Panc1 (cell line): ENCODE results near the gene GRAMD4. TPM values are rescaled to one million over a fixed set of nuclear protein-coding genes. Genes with fewer than 3 reads are reported as not detected.

Source experiments
- ATAC-seq: fragments of 200-7000 bp; cut with Tn5 transposase; 2 replicates; pipeline ENCODE4 v1.9.1; 2020; ENCODE audit warnings: mild to moderate bottlenecking, moderate library complexity
- BruUV-seq: library from RNA; stranded (reverse); fragments of 400-500 nt; replicated peaks from 2 replicates; lab custom pipeline; 2021; lab: Mats Ljungman, UMichigan
- CTCF ChIA-PET: fragments of 300-600 bp; sonication (Branson Sonifier 250); formaldehyde crosslinking; loops from one replicate; lab custom pipeline; 2022; ENCODE audit warnings: antibody characterized with exemption; lab: Charles Lee
- POLR2A ChIA-PET: fragments of 300-600 bp; sonication (Branson Sonifier 250); formaldehyde crosslinking; loops from one replicate; lab custom pipeline; 2022; ENCODE audit warnings: antibody characterized with exemption; lab: Charles Lee
- DNase-seq: peaks from one replicate; pipeline ENCODE4 v3.0.0-alpha.2; 2010; ENCODE audit warnings: low read depth, low spot score
- H3K27ac ChIP-seq: 2 replicates; pipeline ENCODE4 v1.5.1; 2011; ENCODE audit warnings: mild to moderate bottlenecking, low read length, inconsistent platforms
- H3K27me3 ChIP-seq: fragments of 200-500 bp; sonication (Bioruptor generic); 2 replicates; pipeline ENCODE4 v1.6.0; 2014; ENCODE audit warnings: low read length, inconsistent platforms; ENCODE audit not compliant: control insufficient read depth, insufficient read depth
- H3K36me3 ChIP-seq: fragments of 200-500 bp; sonication (Bioruptor generic); 2 replicates; pipeline ENCODE4 v1.5.1; 2014; ENCODE audit warnings: inconsistent platforms, mild to moderate bottlenecking, low read length, moderate library complexity; ENCODE audit not compliant: control insufficient read depth, insufficient read depth
- H3K4me1 ChIP-seq: 2 replicates; pipeline ENCODE4 v1.5.1; 2011; ENCODE audit warnings: inconsistent platforms, mild to moderate bottlenecking, low read length, moderate library complexity; ENCODE audit not compliant: control insufficient read depth, insufficient read depth
- H3K4me3 ChIP-seq, 2 experiments: 2 replicates each; pipeline ENCODE4 v1.5.1; 2011 to 2012; ENCODE audit warnings: low read depth in 2 of 2, low read length in 2 of 2, mild to moderate bottlenecking in 2 of 2, inconsistent platforms in 1 of 2, moderate library complexity in 1 of 2
- H3K9me3 ChIP-seq: fragments of 200-500 bp; sonication (Bioruptor generic); 2 replicates; pipeline ENCODE4 v1.5.1; 2014; ENCODE audit warnings: low read depth, mild to moderate bottlenecking, inconsistent platforms, low read length, moderate library complexity; ENCODE audit not compliant: control insufficient read depth, insufficient read depth
- POLR2AphosphoS5 ChIP-seq: IDR thresholded peaks from 2 replicates; pipeline ENCODE4 v1.6.1; 2012; ENCODE audit warnings: mild to moderate bottlenecking, low read depth, low read length, moderate library complexity
- SIN3A ChIP-seq: IDR thresholded peaks from 2 replicates; pipeline ENCODE4 v1.6.1; 2012; ENCODE audit warnings: low read depth, mild to moderate bottlenecking, low read length, moderate library complexity, borderline replicate concordance; ENCODE audit not compliant: insufficient read depth
- TCF7L2 ChIP-seq: IDR thresholded peaks from 2 replicates; pipeline ENCODE4 v1.6.1; 2011; ENCODE audit warnings: mild to moderate bottlenecking, low read depth, low read length, inconsistent platforms
- in situ Hi-C: cut with HindIII; loops from 2 replicates; pipeline ENCODE4 v1.10.0; 2016; ENCODE audit warnings: low sequenced_read_pairs, low pct_unique_long_range_greater_than_20kb
- intact Hi-C: fragments of 100-400 bp; cut with micrococcal nuclease; formaldehyde crosslinking; loops from one replicate; pipeline ENCODE4 v1.10.0; 2022; ENCODE audit not compliant: unreplicated experiment
- total RNA-seq: library from RNA; stranded (reverse); gene quantifications from one replicate; pipeline ENCODE4 v1.2.1, GENCODE V29; 2021; ENCODE audit not compliant: unreplicated experiment
- TF ChIP-seq, protein P1 (sequence below): fragments of 450-650 bp; IDR thresholded peaks from 2 replicates; pipeline ENCODE4 v1.5.1; 2017; ENCODE audit warnings: mild to moderate bottlenecking
- TF ChIP-seq, protein P2 (sequence below), 2 experiments: IDR thresholded peaks; 2 replicates each; pipeline ENCODE4 v1.6.1; 2011 to 2012; ENCODE audit warnings: low read depth in 2 of 2, control low read depth in 1 of 2, low read length in 1 of 2, mild to moderate bottlenecking in 1 of 2, moderate library complexity in 1 of 2; ENCODE audit not compliant: insufficient read depth in 1 of 2

The GRAMD4 gene
- total RNA-seq, 1 experiment from 2014 or later, result 30.8 TPM

DNA sequence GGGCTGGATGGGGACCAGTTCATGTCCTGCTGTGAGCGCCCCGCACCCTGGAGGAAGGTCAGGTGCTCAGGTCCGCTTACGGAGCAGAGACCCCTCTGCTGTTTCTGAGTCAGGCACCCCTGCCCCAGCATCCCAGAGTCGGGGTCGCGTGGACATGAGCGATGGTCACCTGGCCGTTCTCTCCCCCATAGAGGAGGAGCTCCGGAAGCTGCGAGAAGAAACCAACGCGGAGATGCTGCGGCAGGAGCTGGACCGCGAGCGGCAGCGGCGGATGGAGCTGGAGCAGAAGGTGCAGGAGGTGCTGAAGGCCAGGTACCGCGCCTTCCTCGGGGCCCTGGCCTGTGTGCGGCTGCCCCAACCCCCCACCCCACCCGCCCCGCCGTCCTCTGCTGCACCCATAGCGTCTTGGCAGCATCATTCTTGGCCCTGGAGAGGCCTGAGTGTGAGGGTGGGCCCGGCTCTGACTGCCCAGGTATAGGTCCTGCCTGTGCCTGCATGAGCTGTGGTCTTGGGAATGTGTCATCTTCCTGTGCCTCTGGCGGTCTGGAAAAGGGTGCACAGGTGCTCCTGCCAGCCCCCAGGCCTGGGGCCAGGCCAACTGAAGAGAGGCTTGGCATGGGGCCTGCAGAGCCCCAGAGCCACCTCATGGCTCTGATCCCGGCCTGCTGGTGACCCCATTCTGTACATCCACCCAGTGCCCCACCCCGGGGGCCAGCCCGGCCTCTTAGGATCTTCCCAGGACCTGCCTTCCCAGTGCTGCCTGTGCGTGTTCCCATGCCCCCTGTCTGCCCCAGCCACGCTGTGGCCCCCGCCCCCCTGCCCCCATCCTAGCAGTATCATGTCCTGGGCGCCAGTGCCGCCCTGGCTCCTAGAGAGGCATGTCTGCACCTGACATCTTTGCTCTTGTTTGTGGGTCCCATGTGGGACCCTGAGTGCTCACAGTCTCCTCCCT is 38.1 kb downstream of the GRAMD4 start:
- in situ Hi-C loops, result no loop called here
- ATAC-seq, result no peak
- H3K4me3 ChIP-seq, result no peak overlapping the region
- H3K27ac ChIP-seq, result no peak overlapping the region
- no peaks in the 10 kb centered on the region for H3K27me3 ChIP-seq
- H3K36me3 ChIP-seq, result no peaks in the 10 kb centered on the region
- intact Hi-C loops, result no loop called here
- ChIA-PET POLR2A (no interaction called here), CTCF (no interaction called here)
- no peaks in the 10 kb centered on the region for H3K4me1 ChIP-seq
- TF ChIP-seq TCF7L2 (no peak), POLR2AphosphoS5 (no peak), SIN3A (no peak)
- TF ChIP-seq, protein P1, sequence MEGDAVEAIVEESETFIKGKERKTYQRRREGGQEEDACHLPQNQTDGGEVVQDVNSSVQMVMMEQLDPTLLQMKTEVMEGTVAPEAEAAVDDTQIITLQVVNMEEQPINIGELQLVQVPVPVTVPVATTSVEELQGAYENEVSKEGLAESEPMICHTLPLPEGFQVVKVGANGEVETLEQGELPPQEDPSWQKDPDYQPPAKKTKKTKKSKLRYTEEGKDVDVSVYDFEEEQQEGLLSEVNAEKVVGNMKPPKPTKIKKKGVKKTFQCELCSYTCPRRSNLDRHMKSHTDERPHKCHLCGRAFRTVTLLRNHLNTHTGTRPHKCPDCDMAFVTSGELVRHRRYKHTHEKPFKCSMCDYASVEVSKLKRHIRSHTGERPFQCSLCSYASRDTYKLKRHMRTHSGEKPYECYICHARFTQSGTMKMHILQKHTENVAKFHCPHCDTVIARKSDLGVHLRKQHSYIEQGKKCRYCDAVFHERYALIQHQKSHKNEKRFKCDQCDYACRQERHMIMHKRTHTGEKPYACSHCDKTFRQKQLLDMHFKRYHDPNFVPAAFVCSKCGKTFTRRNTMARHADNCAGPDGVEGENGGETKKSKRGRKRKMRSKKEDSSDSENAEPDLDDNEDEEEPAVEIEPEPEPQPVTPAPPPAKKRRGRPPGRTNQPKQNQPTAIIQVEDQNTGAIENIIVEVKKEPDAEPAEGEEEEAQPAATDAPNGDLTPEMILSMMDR, result no peak
- TF ChIP-seq, protein P2, sequence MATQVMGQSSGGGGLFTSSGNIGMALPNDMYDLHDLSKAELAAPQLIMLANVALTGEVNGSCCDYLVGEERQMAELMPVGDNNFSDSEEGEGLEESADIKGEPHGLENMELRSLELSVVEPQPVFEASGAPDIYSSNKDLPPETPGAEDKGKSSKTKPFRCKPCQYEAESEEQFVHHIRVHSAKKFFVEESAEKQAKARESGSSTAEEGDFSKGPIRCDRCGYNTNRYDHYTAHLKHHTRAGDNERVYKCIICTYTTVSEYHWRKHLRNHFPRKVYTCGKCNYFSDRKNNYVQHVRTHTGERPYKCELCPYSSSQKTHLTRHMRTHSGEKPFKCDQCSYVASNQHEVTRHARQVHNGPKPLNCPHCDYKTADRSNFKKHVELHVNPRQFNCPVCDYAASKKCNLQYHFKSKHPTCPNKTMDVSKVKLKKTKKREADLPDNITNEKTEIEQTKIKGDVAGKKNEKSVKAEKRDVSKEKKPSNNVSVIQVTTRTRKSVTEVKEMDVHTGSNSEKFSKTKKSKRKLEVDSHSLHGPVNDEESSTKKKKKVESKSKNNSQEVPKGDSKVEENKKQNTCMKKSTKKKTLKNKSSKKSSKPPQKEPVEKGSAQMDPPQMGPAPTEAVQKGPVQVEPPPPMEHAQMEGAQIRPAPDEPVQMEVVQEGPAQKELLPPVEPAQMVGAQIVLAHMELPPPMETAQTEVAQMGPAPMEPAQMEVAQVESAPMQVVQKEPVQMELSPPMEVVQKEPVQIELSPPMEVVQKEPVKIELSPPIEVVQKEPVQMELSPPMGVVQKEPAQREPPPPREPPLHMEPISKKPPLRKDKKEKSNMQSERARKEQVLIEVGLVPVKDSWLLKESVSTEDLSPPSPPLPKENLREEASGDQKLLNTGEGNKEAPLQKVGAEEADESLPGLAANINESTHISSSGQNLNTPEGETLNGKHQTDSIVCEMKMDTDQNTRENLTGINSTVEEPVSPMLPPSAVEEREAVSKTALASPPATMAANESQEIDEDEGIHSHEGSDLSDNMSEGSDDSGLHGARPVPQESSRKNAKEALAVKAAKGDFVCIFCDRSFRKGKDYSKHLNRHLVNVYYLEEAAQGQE (IDR thresholded peaks at IDR 0.05; ENCODE audit: insufficient read depth in 1 of 2, low read depth in 2 of 2, low read length in 1 of 2), result no peak
- DNase-seq, result no peak
- BruUV-seq, result no TSS peak
- H3K9me3 ChIP-seq, result no peaks in the 10 kb centered on the region

DNA sequence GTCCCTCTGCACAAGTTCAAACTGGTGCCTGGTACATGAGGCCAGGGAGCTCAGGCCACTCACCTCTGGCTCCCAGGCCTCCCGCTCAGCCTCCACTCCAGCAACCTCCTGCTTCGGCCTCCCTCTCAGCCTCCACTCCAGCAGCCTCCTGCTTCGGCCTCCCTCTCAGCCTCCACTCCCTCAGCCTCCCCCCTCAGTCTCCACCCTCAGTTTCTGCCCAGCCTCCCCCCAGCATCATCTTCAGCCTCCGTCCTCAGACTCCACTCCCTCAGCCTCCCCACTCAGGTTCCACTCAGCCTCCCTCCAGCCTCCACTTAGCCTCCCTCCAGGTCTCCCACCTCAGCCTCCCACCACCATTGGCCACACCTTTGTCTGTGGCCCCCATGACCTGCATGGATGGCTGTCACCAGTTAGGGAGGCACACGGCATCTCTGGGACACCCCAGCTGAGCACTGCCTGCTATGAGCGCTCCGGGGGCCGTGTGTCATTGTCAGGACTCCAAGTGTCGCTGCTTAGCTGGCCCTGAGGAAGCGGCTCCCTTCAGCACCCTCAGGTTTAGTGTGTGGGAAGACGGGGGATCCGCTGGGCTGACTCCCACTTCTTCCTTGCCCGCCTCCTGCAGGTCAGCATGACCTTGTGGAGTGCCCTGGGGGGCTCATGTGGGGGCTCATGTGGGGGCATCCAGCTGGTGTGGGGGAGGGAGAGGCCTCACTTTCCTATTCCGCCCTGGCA is 39.0 kb downstream of the GRAMD4 start:
- no TSS peak for BruUV-seq
- TF ChIP-seq TCF7L2 (no peak), SIN3A (no peak), POLR2AphosphoS5 (no peak)
- TF ChIP-seq, protein P1, result no peak
- TF ChIP-seq, protein P2 (IDR thresholded peaks at IDR 0.05; ENCODE audit: insufficient read depth in 1 of 2, low read depth in 2 of 2, low read length in 1 of 2), result no peak
- H3K36me3 ChIP-seq, result no peaks in the 10 kb centered on the region
- DNase-seq (no peak), ATAC-seq (no peak)
- no peaks in the 10 kb centered on the region for H3K27me3 ChIP-seq
- H3K4me3 ChIP-seq, result no peak overlapping the region
- H3K4me1 ChIP-seq, result no peaks in the 10 kb centered on the region
- H3K27ac ChIP-seq, result no peak overlapping the region
- intact Hi-C loops (no loop called here), in situ Hi-C loops (no loop called here)
- H3K9me3 ChIP-seq, result no peaks in the 10 kb centered on the region
- CTCF ChIA-PET, result no interaction called here
- POLR2A ChIA-PET, result no interaction called here
